Caco-2 (cell line): ENCODE data around the gene BIRC7. TPM values are rescaled to one million over a fixed set of nuclear protein-coding genes. Genes with fewer than 3 reads are reported as not detected.

Experiments used
- BruUV-seq: library from RNA; stranded (reverse); fragments of 400-500 nt; replicated peaks from 2 replicates; lab custom pipeline; 2021; lab: Mats Ljungman, UMichigan
- CTCF ChIA-PET: fragments of 300-600 bp; sonication (Branson Sonifier 250); formaldehyde crosslinking; loops from one replicate; lab custom pipeline; 2022; ENCODE audit warnings: antibody characterized with exemption; lab: Charles Lee
- POLR2A ChIA-PET: fragments of 300-600 bp; sonication (Branson Sonifier 250); formaldehyde crosslinking; loops from one replicate; lab custom pipeline; 2022; ENCODE audit warnings: antibody characterized with exemption; lab: Charles Lee
- DNase-seq, 2 experiments: peaks; one replicate each; pipeline versions ENCODE4 v3.0.0 to v3.0.0-alpha.2; 2020 to 2022
- H3K27me3 ChIP-seq: replicated peaks from 2 replicates; pipeline ENCODE4 v1.6.0; 2011; ENCODE audit warnings: low read length; ENCODE audit not compliant: control insufficient read depth, insufficient read depth
- H3K36me3 ChIP-seq: 2 replicates; pipeline ENCODE4 v1.5.1; 2011; ENCODE audit warnings: low read length; ENCODE audit not compliant: control insufficient read depth, insufficient read depth
- H3K4me1 ChIP-seq: fragments of 250-450 bp; sonication (Bioruptor Pico); 2 replicates; pipeline ENCODE4 v1.5.1; 2020; ENCODE audit warnings: mild to moderate bottlenecking
- H3K4me3 ChIP-seq: 2 replicates; pipeline ENCODE4 v1.5.1; 2011; ENCODE audit warnings: low read depth, mild to moderate bottlenecking, control low read depth, low read length
- H3K9me3 ChIP-seq: fragments of 250-450 bp; sonication (Bioruptor Pico); 2 replicates; pipeline ENCODE4 v1.5.1; 2020; ENCODE audit warnings: mild to moderate bottlenecking, moderate library complexity
- H3K27ac Mint-ChIP-seq: one replicate; pipeline ENCODE4 v1.8.0; 2022; ENCODE audit warnings: mixed read lengths; ENCODE audit not compliant: unreplicated experiment
- H3K27me3 Mint-ChIP-seq: one replicate; pipeline ENCODE4 v1.8.0; 2022; ENCODE audit warnings: mixed read lengths; ENCODE audit not compliant: insufficient read depth, unreplicated experiment
- H3K36me3 Mint-ChIP-seq: one replicate; pipeline ENCODE4 v1.8.0; 2022; ENCODE audit warnings: mild to moderate bottlenecking, mixed read lengths; ENCODE audit not compliant: insufficient read depth, unreplicated experiment
- H3K4me1 Mint-ChIP-seq: one replicate; pipeline ENCODE4 v1.8.0; 2022; ENCODE audit warnings: low read depth, mixed read lengths; ENCODE audit not compliant: unreplicated experiment
- H3K4me3 Mint-ChIP-seq: one replicate; pipeline ENCODE4 v1.8.0; 2022; ENCODE audit warnings: mild to moderate bottlenecking, moderate library complexity, mixed read lengths; ENCODE audit not compliant: unreplicated experiment
- H3K9me3 Mint-ChIP-seq: one replicate; pipeline ENCODE4 v1.8.0; 2022; ENCODE audit warnings: mixed read lengths; ENCODE audit not compliant: unreplicated experiment
- intact Hi-C: fragments of 100-400 bp; cut with micrococcal nuclease; formaldehyde crosslinking; loops from one replicate; pipeline ENCODE4 v1.10.0; 2022; ENCODE audit not compliant: unreplicated experiment
- total RNA-seq: library from RNA; stranded (reverse); gene quantifications from 2 replicates; pipeline ENCODE4 v1.2.3, GENCODE V29; 2022
- TF ChIP-seq, protein P1 (sequence below), 2 experiments: fragments of 200-600 bp in 1 of 2; IDR thresholded peaks; 1 replicate in 1 of 2; 2 replicates in 1 of 2; pipeline versions ENCODE4 v1.5.1 to v1.8.0; 2011 to 2022; ENCODE audit warnings: antibody characterized with exemption in 1 of 2, control low read depth in 1 of 2, inconsistent platforms in 1 of 2, low read depth in 1 of 2, low read length in 1 of 2, mild to moderate bottlenecking in 1 of 2, moderate library complexity in 1 of 2; ENCODE audit not compliant: insufficient read depth in 1 of 2, severe bottlenecking in 1 of 2, unreplicated experiment in 1 of 2

BIRC7 gene
- total RNA-seq, 1 experiment from 2014 or later, result 0.54 TPM

GRCh38 chr20:63268671-63269439, 33.1 kb downstream of the BIRC7 start:
- intact Hi-C loops, result no loop called here
- no peak overlapping the region for H3K4me3 Mint-ChIP-seq
- peaks cover 6% of the 10 kb centered on the region for H3K36me3 Mint-ChIP-seq
- BruUV-seq, result no TSS peak
- H3K9me3 Mint-ChIP-seq, result no peaks in the 10 kb centered on the region
- TF ChIP-seq, protein P1, sequence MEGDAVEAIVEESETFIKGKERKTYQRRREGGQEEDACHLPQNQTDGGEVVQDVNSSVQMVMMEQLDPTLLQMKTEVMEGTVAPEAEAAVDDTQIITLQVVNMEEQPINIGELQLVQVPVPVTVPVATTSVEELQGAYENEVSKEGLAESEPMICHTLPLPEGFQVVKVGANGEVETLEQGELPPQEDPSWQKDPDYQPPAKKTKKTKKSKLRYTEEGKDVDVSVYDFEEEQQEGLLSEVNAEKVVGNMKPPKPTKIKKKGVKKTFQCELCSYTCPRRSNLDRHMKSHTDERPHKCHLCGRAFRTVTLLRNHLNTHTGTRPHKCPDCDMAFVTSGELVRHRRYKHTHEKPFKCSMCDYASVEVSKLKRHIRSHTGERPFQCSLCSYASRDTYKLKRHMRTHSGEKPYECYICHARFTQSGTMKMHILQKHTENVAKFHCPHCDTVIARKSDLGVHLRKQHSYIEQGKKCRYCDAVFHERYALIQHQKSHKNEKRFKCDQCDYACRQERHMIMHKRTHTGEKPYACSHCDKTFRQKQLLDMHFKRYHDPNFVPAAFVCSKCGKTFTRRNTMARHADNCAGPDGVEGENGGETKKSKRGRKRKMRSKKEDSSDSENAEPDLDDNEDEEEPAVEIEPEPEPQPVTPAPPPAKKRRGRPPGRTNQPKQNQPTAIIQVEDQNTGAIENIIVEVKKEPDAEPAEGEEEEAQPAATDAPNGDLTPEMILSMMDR (IDR thresholded peaks at IDR 0.05; ENCODE audit: insufficient read depth in 1 of 2, low read depth in 1 of 2, low read length in 1 of 2, severe bottlenecking in 1 of 2, unreplicated experiment in 1 of 2), result peak in 1 of 2 experiments; percentile 30
- peaks cover 33% of the 10 kb centered on the region for H3K4me1 Mint-ChIP-seq
- POLR2A ChIA-PET, result no interaction called here
- H3K27me3 ChIP-seq, result no peaks in the 10 kb centered on the region
- CTCF ChIA-PET, result interaction anchor here (0.9 to 1.3 kb wide), 2 partner anchors 34 to 46 kb away, joined by 3 to 6 read pairs; no protein-coding TSS in a partner anchor
- peak overlapping the region; percentile 36 for H3K27ac Mint-ChIP-seq
- H3K9me3 ChIP-seq, result no peaks in the 10 kb centered on the region
- H3K4me1 ChIP-seq, result peaks cover 27% of the 10 kb centered on the region
- no peaks in the 10 kb centered on the region for H3K27me3 Mint-ChIP-seq
- H3K36me3 ChIP-seq, result peaks cover 2% of the 10 kb centered on the region; the same call in 1 of the 2 replicates
- peak; percentile 59 to 76 for DNase-seq
- H3K4me3 ChIP-seq, result no peak overlapping the region

DNA sequence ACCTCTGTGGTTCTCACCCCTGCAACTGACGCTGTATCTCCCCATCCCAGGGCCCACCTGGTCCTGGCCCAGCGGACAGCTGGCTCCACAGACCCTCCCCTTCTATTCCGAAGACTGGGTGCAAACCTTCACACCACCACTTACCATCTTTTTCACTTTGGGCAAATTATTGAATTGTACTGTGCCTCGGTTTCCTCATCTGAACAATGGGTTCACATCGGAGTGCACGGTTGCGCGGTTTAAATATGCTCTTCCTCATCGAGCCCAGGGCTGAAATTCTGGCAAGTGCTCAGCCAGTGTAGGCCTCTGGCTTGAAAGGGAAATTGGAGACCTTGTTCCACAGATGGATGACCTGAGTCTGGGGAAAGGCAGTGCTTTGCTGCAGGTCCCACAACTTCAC, 34.0 kb downstream of the BIRC7 start:
- no peak for DNase-seq
- H3K27me3 Mint-ChIP-seq, result no peaks in the 10 kb centered on the region
- CTCF ChIA-PET, result interaction anchor here (0.6 kb wide), 1 partner anchor 108 kb away, joined by 3 read pairs; no protein-coding TSS in a partner anchor
- BruUV-seq, result no TSS peak
- Histone ChIP-seq H3K4me1 (peaks cover 27% of the 10 kb centered on the region), H3K27me3 (no peaks in the 10 kb centered on the region), H3K4me3 (no peak overlapping the region), H3K9me3 (no peaks in the 10 kb centered on the region), H3K36me3 (peaks cover 2% of the 10 kb centered on the region)
- peaks cover 8% of the 10 kb centered on the region for H3K36me3 Mint-ChIP-seq
- POLR2A ChIA-PET, result interaction anchor here (0.7 kb wide), 1 partner anchor 28 kb away, joined by 3 read pairs; no protein-coding TSS in a partner anchor
- H3K4me3 Mint-ChIP-seq, result no peak overlapping the region
- TF ChIP-seq, protein P1 (IDR thresholded peaks at IDR 0.05; ENCODE audit: insufficient read depth in 1 of 2, low read depth in 1 of 2, low read length in 1 of 2, severe bottlenecking in 1 of 2, unreplicated experiment in 1 of 2), result no peak
- intact Hi-C loops, result no loop called here
- peaks cover 33% of the 10 kb centered on the region for H3K4me1 Mint-ChIP-seq
- H3K9me3 Mint-ChIP-seq, result no peaks in the 10 kb centered on the region
- no peak overlapping the region for H3K27ac Mint-ChIP-seq

DNA sequence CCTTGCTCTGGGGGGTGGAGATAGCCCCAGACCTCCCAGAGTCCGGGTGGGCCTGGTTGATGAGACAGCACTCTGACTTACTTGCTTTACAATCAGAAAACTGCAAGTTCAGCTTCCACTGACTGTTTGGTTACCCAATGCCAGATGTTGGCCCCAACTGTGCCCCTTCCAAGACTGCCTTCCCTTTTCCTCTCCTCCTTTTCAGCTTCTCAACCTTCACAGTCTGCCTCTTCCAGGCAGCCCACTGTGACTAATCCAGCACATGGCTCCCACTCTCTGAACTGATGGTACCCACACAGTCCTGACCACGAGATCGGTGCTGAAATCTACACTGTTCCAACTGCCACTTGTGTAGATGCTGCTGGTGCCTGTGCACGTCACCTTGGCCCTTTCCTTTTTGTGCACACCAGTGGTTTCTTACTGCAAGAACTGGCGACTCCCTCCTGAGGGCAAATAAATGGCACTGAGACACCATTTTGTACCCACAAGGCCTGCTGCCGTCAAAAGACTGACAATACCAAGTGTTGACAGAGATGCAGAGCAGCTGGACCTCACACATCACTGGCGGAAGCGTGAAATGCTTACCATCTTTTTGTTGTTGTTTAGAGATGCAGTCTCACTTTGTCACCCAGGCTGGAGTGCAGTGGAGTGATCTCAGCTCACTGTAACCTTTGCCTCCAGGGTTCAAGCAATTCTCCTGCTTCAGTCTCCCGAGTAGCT, 35.1 kb downstream of the BIRC7 start:
- H3K27me3 Mint-ChIP-seq, result no peaks in the 10 kb centered on the region
- peak overlapping the region; percentile 81 for H3K4me3 Mint-ChIP-seq
- Histone ChIP-seq H3K27me3 (no peaks in the 10 kb centered on the region), H3K36me3 (peaks cover 2% of the 10 kb centered on the region), H3K4me1 (peaks cover 27% of the 10 kb centered on the region), H3K9me3 (no peaks in the 10 kb centered on the region), H3K4me3 (no peak overlapping the region)
- H3K9me3 Mint-ChIP-seq, result no peaks in the 10 kb centered on the region
- TF ChIP-seq, protein P1 (IDR thresholded peaks at IDR 0.05; ENCODE audit: insufficient read depth in 1 of 2, low read depth in 1 of 2, low read length in 1 of 2, severe bottlenecking in 1 of 2, unreplicated experiment in 1 of 2), result no peak
- CTCF ChIA-PET, result interaction anchor here (3.4 kb wide), 1 partner anchor 47 kb away, joined by 52 read pairs; no protein-coding TSS in a partner anchor
- H3K27ac Mint-ChIP-seq, result no peak overlapping the region
- peaks cover 33% of the 10 kb centered on the region for H3K4me1 Mint-ChIP-seq
- intact Hi-C loops, result no loop called here
- POLR2A ChIA-PET, result interaction anchor here (1.0 kb wide), 1 partner anchor 16 kb away, joined by 6 read pairs; no protein-coding TSS in a partner anchor
- no TSS peak for BruUV-seq
- no peak for DNase-seq
- peaks cover 18% of the 10 kb centered on the region for H3K36me3 Mint-ChIP-seq
